MM.1S (cell line): Measurements from ENCODE around the gene GAST.
"Not testable (repeated sequence)": the region's sequence is repeated elsewhere in the genome, so short reads cannot be mapped to it uniquely, and the experiment has no call there.

Experiments
- DNase-seq: peaks from one replicate; pipeline ENCODE4 v3.0.0-alpha.2; 2015
- H2AFZ ChIP-seq: fragments of 300-600 bp; sonication (generic); 2 replicates; pipeline ENCODE4 v1.6.0; 2016; ENCODE audit warnings: antibody characterized with exemption, low read length
- H3F3A ChIP-seq: fragments of 300-600 bp; sonication (generic); 2 replicates; pipeline ENCODE4 v1.6.1; 2016; ENCODE audit warnings: mild to moderate bottlenecking, antibody characterized with exemption, low read length, moderate library complexity, mixed read lengths; ENCODE audit not compliant: insufficient read depth
- H3K27ac ChIP-seq: fragments of 300-600 bp; sonication (generic); 2 replicates; pipeline ENCODE4 v1.5.1; 2016; ENCODE audit warnings: mild to moderate bottlenecking, low read length
- H3K27me3 ChIP-seq: fragments of 300-600 bp; sonication (generic); replicated peaks from 2 replicates; pipeline ENCODE4 v1.6.0; 2016; ENCODE audit warnings: low read length; ENCODE audit not compliant: insufficient read depth
- H3K36me3 ChIP-seq: fragments of 300-600 bp; sonication (generic); replicated peaks from 2 replicates; pipeline ENCODE4 v1.6.1; 2016; ENCODE audit warnings: mild to moderate bottlenecking, low read length, mixed read lengths; ENCODE audit not compliant: insufficient read depth
- H3K4me1 ChIP-seq: fragments of 300-600 bp; sonication (generic); 2 replicates; pipeline ENCODE4 v1.6.1; 2016; ENCODE audit warnings: low read length, mixed read lengths
- H3K4me2 ChIP-seq: fragments of 300-600 bp; sonication (generic); 2 replicates; pipeline ENCODE4 v1.6.0; 2016; ENCODE audit warnings: low read depth, low read length
- H3K4me3 ChIP-seq: fragments of 300-600 bp; sonication (generic); 2 replicates; pipeline ENCODE4 v1.5.1; 2016; ENCODE audit warnings: low read length, mixed read lengths
- H3K79me2 ChIP-seq: fragments of 300-600 bp; sonication (generic); 2 replicates; pipeline ENCODE4 v1.6.1; 2016; ENCODE audit warnings: mixed run types, low read length, mixed read lengths
- H3K9ac ChIP-seq: fragments of 300-600 bp; sonication (generic); 2 replicates; pipeline ENCODE4 v1.6.1; 2016; ENCODE audit warnings: low read length, mixed read lengths
- H3K9me2 ChIP-seq: fragments of 300-600 bp; sonication (generic); replicated peaks from 2 replicates; pipeline ENCODE4 v1.6.1; 2016; ENCODE audit warnings: mild to moderate bottlenecking, low read length, mixed read lengths; ENCODE audit not compliant: insufficient read depth
- H3K9me3 ChIP-seq: fragments of 300-600 bp; sonication (generic); replicated peaks from 2 replicates; pipeline ENCODE4 v1.6.1; 2016; ENCODE audit warnings: mild to moderate bottlenecking, low read length, mixed read lengths; ENCODE audit not compliant: insufficient read depth
- H4K20me1 ChIP-seq: fragments of 300-600 bp; sonication (generic); 2 replicates; pipeline ENCODE4 v1.6.1; 2016; ENCODE audit warnings: mild to moderate bottlenecking, low read length, moderate library complexity, mixed read lengths; ENCODE audit not compliant: insufficient read depth
- CTCF ChIP-seq: fragments of 300-600 bp; sonication (generic); IDR thresholded peaks from 2 replicates; pipeline ENCODE4 v1.5.1; 2016; ENCODE audit warnings: antibody characterized with exemption, low read length, mixed read lengths
- EZH2 ChIP-seq: fragments of 300-600 bp; sonication (generic); optimal IDR thresholded peaks from 2 replicates; pipeline ENCODE3; 2017; ENCODE audit warnings: low read depth, mild to moderate bottlenecking, antibody characterized with exemption, low read length, mixed read lengths
- EZH2phosphoT487 ChIP-seq: fragments of 300-600 bp; sonication (generic); IDR thresholded peaks from 2 replicates; pipeline ENCODE4 v1.6.1; 2018; ENCODE audit warnings: antibody characterized with exemption, low read length

Gene GAST

GRCh38 chr17:41683441-41684007 lies 28.6 kb upstream of the GAST start:
- Histone ChIP-seq H3K79me2 (no peaks in the 10 kb centered on the region), H3K4me3 (no peak overlapping the region), H3K36me3 (no peaks in the 10 kb centered on the region), H3K9me3 (no peaks in the 10 kb centered on the region), H3K27me3 (no peaks in the 10 kb centered on the region), H3K9ac (no peak overlapping the region), H3K9me2 (no peaks in the 10 kb centered on the region), H4K20me1 (no peaks in the 10 kb centered on the region), H2AFZ (no peak overlapping the region), H3K4me2 (no peak overlapping the region), H3K27ac (no peak overlapping the region), H3K4me1 (peaks cover 7% of the 10 kb centered on the region), H3F3A (peaks cover 15% of the 10 kb centered on the region)
- no peak for DNase-seq
- TF ChIP-seq CTCF = no peak
- TF ChIP-seq EZH2phosphoT487 = no peak
- no peak for TF ChIP-seq EZH2

- Histone ChIP-seq H3K27me3 (no peaks in the 10 kb centered on the region), H3K9me2 (no peaks in the 10 kb centered on the region), H3K9ac (no peak overlapping the region), H3K4me3 (no peak overlapping the region), H3K4me1 (peaks cover 4% of the 10 kb centered on the region), H3K9me3 (no peaks in the 10 kb centered on the region), H4K20me1 (no peaks in the 10 kb centered on the region), H3F3A (peaks cover 13% of the 10 kb centered on the region), H2AFZ (no peak overlapping the region), H3K4me2 (no peak overlapping the region), H3K27ac (no peak overlapping the region), H3K79me2 (peaks cover 3% of the 10 kb centered on the region), H3K36me3 (no peaks in the 10 kb centered on the region)
- TF ChIP-seq EZH2 = no peak
- no peak for TF ChIP-seq EZH2phosphoT487
- no peak for TF ChIP-seq CTCF
- DNase-seq = no peak
Measured at GRCh38 chr17:41684035-41684434, 28.1 kb upstream of the GAST start.

GRCh38 chr17:41685753-41686152 lies 26.4 kb upstream of the GAST start:
- H3K9ac ChIP-seq, H3K4me3 ChIP-seq, H3K9me3 ChIP-seq, H3K27ac ChIP-seq, H3K27me3 ChIP-seq, H3K4me2 ChIP-seq, H2AFZ ChIP-seq, H3K9me2 ChIP-seq, DNase-seq: not testable (repeated sequence)
- peaks cover 27% of the 10 kb centered on the region for H3F3A ChIP-seq
- peaks cover 21% of the 10 kb centered on the region for H3K79me2 ChIP-seq
- peaks cover 12% of the 10 kb centered on the region for H3K4me1 ChIP-seq
- H4K20me1 ChIP-seq = peaks cover 14% of the 10 kb centered on the region
- H3K36me3 ChIP-seq = peaks cover 14% of the 10 kb centered on the region

- Histone ChIP-seq H3K79me2 (peaks cover 26% of the 10 kb centered on the region), H3K4me3 (no peak overlapping the region), H3K27me3 (no peaks in the 10 kb centered on the region), H2AFZ (no peak overlapping the region), H3K4me1 (peaks cover 12% of the 10 kb centered on the region), H3K9ac (no peak overlapping the region), H3K9me3 (no peaks in the 10 kb centered on the region), H3K27ac (no peak overlapping the region), H3K9me2 (no peaks in the 10 kb centered on the region), H3K4me2 (no peak overlapping the region), H3K36me3 (peaks cover 19% of the 10 kb centered on the region), H3F3A (peaks cover 32% of the 10 kb centered on the region), H4K20me1 (peaks cover 20% of the 10 kb centered on the region)
- DNase-seq = no peak
- TF ChIP-seq EZH2phosphoT487 (no peak), CTCF (no peak), EZH2 (no peak)
Measured at GRCh38 chr17:41686281-41686680, 25.9 kb upstream of the GAST start.
